AG09319 (cell line): ENCODE results near the gene WDR43.

ENCODE experiments used
- DNase-seq: peaks from one replicate; pipeline ENCODE4 v3.0.0-alpha.2; 2010; ENCODE audit warnings: low read depth; ENCODE audit errors: extremely low read depth
- CTCF ChIP-seq: IDR thresholded peaks from 2 replicates; pipeline ENCODE4 v1.5.1; 2011; ENCODE audit warnings: low read depth, mild to moderate bottlenecking, inconsistent platforms, low read length, moderate library complexity

The WDR43 gene

GRCh38 chr2:28950941-28951630, 56.6 kb downstream of the WDR43 start:
- DNase-seq: no peak
- TF ChIP-seq CTCF: no peak

- no peak for TF ChIP-seq CTCF
- DNase-seq: no peak
Observed at GRCh38 chr2:28951910-28952835, 57.7 kb downstream of the WDR43 start.

GRCh38 chr2:28952836-28953211, 58.4 kb downstream of the WDR43 start:
- no peak for DNase-seq
- TF ChIP-seq CTCF: no peak

GRCh38 chr2:28955467-28955866, 61.0 kb downstream of the WDR43 start:
- no peak for TF ChIP-seq CTCF
- no peak for DNase-seq

- no peak for DNase-seq
- TF ChIP-seq CTCF: peak; percentile 30
Observed at GRCh38 chr2:28956415-28956826, 62.0 kb downstream of the WDR43 start.

GRCh38 chr2:28956890-28957289, 62.4 kb downstream of the WDR43 start:
- DNase-seq: no peak
- TF ChIP-seq CTCF: peak; percentile 53

- TF ChIP-seq CTCF: peak; percentile 48
- DNase-seq: peak; percentile 45
Observed at GRCh38 chr2:28958689-28959088, 64.2 kb downstream of the WDR43 start.
